PC-3 (cell line): Measurements from ENCODE around the gene ZFP36L1. TPM values are rescaled to one million over a fixed set of nuclear protein-coding genes. Genes with fewer than 3 reads are reported as not detected.

ENCODE experiments used
- ATAC-seq: fragments of 200-7000 bp; cut with Tn5 transposase; 2 replicates; pipeline ENCODE4 v1.9.1; 2020; ENCODE audit warnings: mild to moderate bottlenecking, moderate library complexity
- BruUV-seq: library from RNA; stranded (reverse); fragments of 400-500 nt; replicated peaks from 2 replicates; lab custom pipeline; 2021; lab: Mats Ljungman, UMichigan
- CTCF ChIA-PET: fragments of 300-600 bp; sonication (Branson Sonifier 250); formaldehyde crosslinking; loops from one replicate; lab custom pipeline; 2022; ENCODE audit warnings: antibody characterized with exemption; lab: Charles Lee
- POLR2A ChIA-PET: fragments of 300-600 bp; sonication (Branson Sonifier 250); formaldehyde crosslinking; loops from one replicate; lab custom pipeline; 2022; ENCODE audit warnings: antibody characterized with exemption; ENCODE audit not compliant: unreplicated experiment; lab: Charles Lee
- DNase-seq: peaks from one replicate; pipeline ENCODE4 v3.0.0-alpha.2; 2015
- H2AFZ ChIP-seq: fragments of 300-600 bp; sonication (generic); 2 replicates; pipeline ENCODE4 v1.6.0; 2016; ENCODE audit warnings: antibody characterized with exemption, low read length
- H3F3A ChIP-seq: fragments of 300-600 bp; sonication (generic); one replicate; pipeline ENCODE4 v1.6.0; 2017; ENCODE audit warnings: antibody characterized with exemption, low read length, control low read depth, mild to moderate bottlenecking; ENCODE audit not compliant: unreplicated experiment
- H3K27ac ChIP-seq: fragments of 300-600 bp; sonication (generic); 2 replicates; pipeline ENCODE4 v1.5.1; 2016; ENCODE audit warnings: mild to moderate bottlenecking, low read length
- H3K27me3 ChIP-seq: fragments of 300-600 bp; sonication (generic); 2 replicates; pipeline ENCODE4 v1.6.1; 2016; ENCODE audit warnings: low read length, mixed read lengths
- H3K36me3 ChIP-seq: fragments of 300-600 bp; sonication (generic); 2 replicates; pipeline ENCODE4 v1.6.1; 2016; ENCODE audit warnings: low read depth, mixed run types, low read length, mixed read lengths
- H3K4me1 ChIP-seq: fragments of 300-600 bp; sonication (generic); 2 replicates; pipeline ENCODE4 v1.5.1; 2016; ENCODE audit warnings: low read length; ENCODE audit not compliant: insufficient read depth
- H3K4me2 ChIP-seq: fragments of 300-600 bp; sonication (generic); 2 replicates; pipeline ENCODE4 v1.6.0; 2016; ENCODE audit warnings: low read length
- H3K4me3 ChIP-seq: fragments of 300-600 bp; sonication (generic); 2 replicates; pipeline ENCODE4 v1.5.1; 2016; ENCODE audit warnings: mild to moderate bottlenecking, low read length, mixed read lengths
- H3K79me2 ChIP-seq: fragments of 300-600 bp; sonication (generic); 2 replicates; pipeline ENCODE4 v1.6.1; 2017; ENCODE audit warnings: low read length, mixed read lengths
- H3K9ac ChIP-seq: fragments of 300-600 bp; sonication (generic); 2 replicates; pipeline ENCODE4 v1.6.0; 2016; ENCODE audit warnings: mild to moderate bottlenecking, low read length
- H3K9me2 ChIP-seq: fragments of 300-600 bp; sonication (generic); replicated peaks from 2 replicates; pipeline ENCODE4 v1.6.1; 2016; ENCODE audit warnings: mixed run types, low read length, mixed read lengths
- H3K9me3 ChIP-seq: fragments of 300-600 bp; sonication (generic); 2 replicates; pipeline ENCODE4 v1.6.1; 2016; ENCODE audit warnings: low read length, mixed read lengths
- H4K20me1 ChIP-seq: fragments of 300-600 bp; sonication (generic); 2 replicates; pipeline ENCODE4 v1.6.1; 2016; ENCODE audit warnings: low read length, mixed read lengths
- CTCF ChIP-seq: fragments of 300-600 bp; sonication (generic); conservative IDR thresholded peaks from 2 replicates; pipeline ENCODE4 v1.5.1; 2017; ENCODE audit warnings: antibody characterized with exemption, low read depth, mild to moderate bottlenecking, low read length
- EZH2 ChIP-seq: fragments of 300-600 bp; sonication (generic); IDR thresholded peaks from one replicate; pipeline ENCODE4 v1.6.1; 2017; ENCODE audit warnings: antibody characterized with exemption, mild to moderate bottlenecking, low read length; ENCODE audit not compliant: unreplicated experiment
- EZH2phosphoT487 ChIP-seq: fragments of 300-600 bp; sonication (generic); IDR thresholded peaks from 2 replicates; pipeline ENCODE4 v1.6.1; 2018; ENCODE audit warnings: mild to moderate bottlenecking, antibody characterized with exemption, low read length, borderline replicate concordance
- intact Hi-C: fragments of 100-400 bp; cut with micrococcal nuclease; formaldehyde crosslinking; loops from 2 replicates; pipeline ENCODE4 v1.9.0; 2023
- total RNA-seq: library from RNA; depleted of rRNA; stranded (reverse); fragments of >200 nt; gene quantifications from 2 replicates; pipeline ENCODE4 v1.2.3, GENCODE V29; 2014

Gene ZFP36L1
- total RNA-seq, 1 experiment from 2014 or later = 63.1 TPM

DNA sequence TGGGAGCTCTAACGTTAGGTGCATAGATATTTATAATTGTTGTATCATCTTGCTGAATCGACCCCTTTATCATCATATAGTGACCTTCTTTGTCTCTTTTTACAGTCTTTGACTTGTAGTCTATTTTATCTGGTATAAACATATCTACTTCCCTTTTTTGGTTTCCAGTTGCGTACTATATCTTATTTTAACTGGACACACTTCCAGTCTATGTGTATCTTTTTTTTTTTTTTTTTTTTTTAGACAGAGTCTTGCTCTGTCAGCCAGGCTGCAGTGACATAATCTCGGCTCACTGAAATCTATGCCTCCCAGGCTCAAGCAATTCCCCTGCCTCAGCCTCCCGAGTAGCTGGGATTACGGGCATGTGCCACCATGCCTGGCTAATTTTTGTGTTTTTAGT, 41.9 kb upstream of the ZFP36L1 start:
- ATAC-seq (no peak), DNase-seq (no peak)
- Histone ChIP-seq H3K27ac (no peak overlapping the region), H3K4me2 (no peak overlapping the region), H3K36me3 (peaks cover 10% of the 10 kb centered on the region; the same call in 1 of the 2 replicates), H2AFZ (no peak overlapping the region), H3K79me2 (no peaks in the 10 kb centered on the region), H3K27me3 (no peaks in the 10 kb centered on the region), H3K9me2 (no peaks in the 10 kb centered on the region), H3F3A (no peaks in the 10 kb centered on the region), H3K4me3 (no peak overlapping the region), H4K20me1 (no peaks in the 10 kb centered on the region), H3K9ac (no peak overlapping the region), H3K4me1 (no peaks in the 10 kb centered on the region), H3K9me3 (peaks cover 6% of the 10 kb centered on the region)
- ChIA-PET CTCF (no interaction called here), POLR2A (no interaction called here)
- intact Hi-C loops = no loop called here
- BruUV-seq = no TSS peak
- no peak for TF ChIP-seq EZH2

DNA sequence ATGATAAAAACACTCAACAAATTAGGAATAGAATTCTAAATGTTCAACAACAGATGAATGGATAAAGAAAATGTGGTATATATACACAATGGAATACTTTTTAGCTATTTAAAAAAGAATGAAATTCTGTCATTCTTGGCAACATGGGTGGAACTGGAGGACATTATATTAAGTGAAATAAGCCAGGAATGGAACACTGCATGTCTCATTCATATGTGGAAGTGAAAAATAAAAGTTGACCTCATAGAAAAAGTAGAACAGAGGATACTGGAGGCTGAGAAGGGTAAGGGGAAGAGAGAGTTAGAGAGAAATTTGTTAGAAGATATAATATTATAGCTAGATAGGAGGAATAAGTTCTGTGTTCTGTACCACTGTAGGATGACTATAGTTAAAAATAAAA, 35.8 kb upstream of the ZFP36L1 start:
- Histone ChIP-seq H3K4me3 (no peak overlapping the region), H3K27me3 (no peaks in the 10 kb centered on the region), H3K9ac (no peak overlapping the region), H3K9me3 (no peaks in the 10 kb centered on the region), H3K27ac (no peak overlapping the region), H4K20me1 (no peaks in the 10 kb centered on the region), H3K4me1 (no peaks in the 10 kb centered on the region; the same call in 1 of the 2 replicates), H3K4me2 (no peak overlapping the region), H3F3A (no peaks in the 10 kb centered on the region), H2AFZ (no peak overlapping the region), H3K9me2 (no peaks in the 10 kb centered on the region), H3K79me2 (no peaks in the 10 kb centered on the region), H3K36me3 (no peaks in the 10 kb centered on the region)
- ChIA-PET CTCF (interaction anchor here (1.2 kb wide), 1 partner anchor 895 kb away, joined by 4 read pairs; no protein-coding TSS in a partner anchor), POLR2A (interaction anchor here (0.7 kb wide), 1 partner anchor 917 kb away, joined by 3 read pairs; no protein-coding TSS in a partner anchor)
- no peak for DNase-seq
- BruUV-seq = no TSS peak
- intact Hi-C loops = no loop called here
- TF ChIP-seq EZH2 (no peak), EZH2phosphoT487 (no peak), CTCF (no peak)
- ATAC-seq = no peak

DNA sequence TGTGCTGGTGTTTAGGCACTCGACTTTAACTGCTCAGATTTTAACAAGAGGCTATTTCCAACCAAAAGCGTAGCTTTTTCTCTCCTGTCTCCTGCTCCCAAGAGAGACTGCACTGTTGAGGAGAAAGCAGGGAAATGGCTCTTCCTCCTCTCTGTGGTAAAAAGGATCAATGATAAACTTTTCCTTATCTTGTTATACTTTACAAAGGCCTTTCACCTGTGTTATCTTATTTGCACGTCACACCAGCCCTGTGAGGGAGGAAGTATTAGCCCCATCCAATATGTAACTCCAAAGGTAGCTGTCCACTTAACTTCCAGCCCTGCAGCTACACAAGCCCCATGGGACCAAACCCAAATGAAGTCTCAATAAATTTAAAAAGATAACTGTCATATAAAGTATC, 32.9 kb upstream of the ZFP36L1 start:
- Histone ChIP-seq H3K9ac (no peak overlapping the region), H2AFZ (no peak overlapping the region), H3K79me2 (no peaks in the 10 kb centered on the region), H3K27me3 (no peaks in the 10 kb centered on the region), H3K4me3 (no peak overlapping the region), H3K9me3 (no peaks in the 10 kb centered on the region), H3F3A (no peaks in the 10 kb centered on the region), H3K27ac (no peak overlapping the region), H3K9me2 (no peaks in the 10 kb centered on the region), H4K20me1 (no peaks in the 10 kb centered on the region), H3K4me2 (no peak overlapping the region), H3K4me1 (no peaks in the 10 kb centered on the region; the same call in 1 of the 2 replicates), H3K36me3 (no peaks in the 10 kb centered on the region)
- intact Hi-C loops = loop anchor here (1.0 kb wide), 1 partner anchor 19 kb away; no protein-coding TSS in a partner anchor
- CTCF ChIA-PET = interaction anchor here (0.5 to 1.7 kb wide), 3 partner anchors 9 to 960 kb away, joined by 4 to 8 read pairs (median 7); no protein-coding TSS in a partner anchor
- no TSS peak for BruUV-seq
- POLR2A ChIA-PET = no interaction called here
- TF ChIP-seq EZH2phosphoT487 (no peak), CTCF (no peak), EZH2 (no peak)
- ATAC-seq (no peak), DNase-seq (no peak)
